Measurements from ENCODE around the gene MSI1. TPM values are rescaled to one million over a fixed set of nuclear protein-coding genes. Genes with fewer than 3 reads are reported as not detected.

Gene MSI1
- total RNA-seq, 1 donor from 2014 or later, result 71.7 TPM

- peaks cover 4% of the 10 kb centered on the region for H3K27me3 Mint-ChIP-seq
- DNase-seq (ENCODE audit: extremely low spot score, unreplicated experiment), result no peak
- TF ChIP-seq CTCF (conservative IDR thresholded peaks at IDR 0.05), result no peak
- H3K9me3 Mint-ChIP-seq, result peaks cover 8% of the 10 kb centered on the region
- H3K36me3 Mint-ChIP-seq, result no peaks in the 10 kb centered on the region
- no peak overlapping the region for H3K4me3 Mint-ChIP-seq
- no peak overlapping the region for H3K27ac Mint-ChIP-seq
- H3K4me1 Mint-ChIP-seq (ENCODE audit: unreplicated experiment), result no peaks in the 10 kb centered on the region
These were observed 36.4 kb downstream of the MSI1 start for GRCh38 chr12:120332523-120332922.

- no peaks in the 10 kb centered on the region for H3K4me1 Mint-ChIP-seq (ENCODE audit: unreplicated experiment)
- H3K4me3 Mint-ChIP-seq, result no peak overlapping the region
- H3K27ac Mint-ChIP-seq, result no peak overlapping the region
- H3K27me3 Mint-ChIP-seq, result peaks cover 4% of the 10 kb centered on the region
- H3K36me3 Mint-ChIP-seq, result no peaks in the 10 kb centered on the region
- no peak for TF ChIP-seq CTCF (conservative IDR thresholded peaks at IDR 0.05)
- H3K9me3 Mint-ChIP-seq, result peaks cover 5% of the 10 kb centered on the region
- no peak for DNase-seq (ENCODE audit: extremely low spot score, unreplicated experiment)
These were observed 36.9 kb downstream of the MSI1 start for GRCh38 chr12:120332041-120332440.

GRCh38 chr12:120331390-120331789 lies 37.6 kb downstream of the MSI1 start:
- Mint-ChIP-seq H3K4me3 (no peak overlapping the region), H3K36me3 (no peaks in the 10 kb centered on the region), H3K27ac (no peak overlapping the region)

GRCh38 chr12:120328228-120328627 lies 40.7 kb downstream of the MSI1 start:
- no peak for DNase-seq (ENCODE audit: extremely low spot score, unreplicated experiment)
- Mint-ChIP-seq H3K27ac (no peak overlapping the region), H3K4me3 (no peak overlapping the region), H3K4me1 (ENCODE audit: unreplicated experiment) (peaks cover 7% of the 10 kb centered on the region), H3K9me3 (no peaks in the 10 kb centered on the region), H3K36me3 (no peaks in the 10 kb centered on the region), H3K27me3 (peaks cover 11% of the 10 kb centered on the region)
- no peak for TF ChIP-seq CTCF (conservative IDR thresholded peaks at IDR 0.05)

More at GRCh38 chr12:120331390-120331789, 37.6 kb downstream of the MSI1 start:
- no peak for DNase-seq (ENCODE audit: extremely low spot score, unreplicated experiment)
- Mint-ChIP-seq H3K27me3 (peaks cover 4% of the 10 kb centered on the region), H3K9me3 (peaks cover 5% of the 10 kb centered on the region), H3K4me1 (ENCODE audit: unreplicated experiment) (no peaks in the 10 kb centered on the region)
- TF ChIP-seq CTCF (conservative IDR thresholded peaks at IDR 0.05), result no peak

GRCh38 chr12:120327593-120327992 lies 41.4 kb downstream of the MSI1 start, which contains the start of gene PLA2G1B:
TSS of gene PLA2G1B (minus strand) at chr12:120327779. CDS start at chr12:120327753, 26 bp downstream.
- no peak for TF ChIP-seq CTCF (conservative IDR thresholded peaks at IDR 0.05)
- Mint-ChIP-seq H3K4me1 (ENCODE audit: unreplicated experiment) (peaks cover 7% of the 10 kb centered on the region), H3K27me3 (peaks cover 11% of the 10 kb centered on the region), H3K36me3 (no peaks in the 10 kb centered on the region), H3K4me3 (peak within 1 kb of the TSS; percentile 25), H3K27ac (no peak within 1 kb of the TSS), H3K9me3 (no peaks in the 10 kb centered on the region)
- DNase-seq (ENCODE audit: extremely low spot score, unreplicated experiment), result no peak

Data from type B pancreatic cell (in vitro differentiated cells).